IPS-20b (cell line): Measurements from ENCODE around the gene FAM171A2.

Experiments used
- H3K27ac ChIP-seq: one replicate; pipeline ENCODE4 v1.5.1; 2013; ENCODE audit warnings: low read length
- H3K27me3 ChIP-seq: 2 replicates; pipeline ENCODE4 v1.6.1; 2013; ENCODE audit warnings: mild to moderate bottlenecking, low read length, inconsistent platforms; ENCODE audit not compliant: insufficient read depth
- H3K36me3 ChIP-seq: 2 replicates; pipeline ENCODE4 v1.6.1; 2013; ENCODE audit warnings: low read depth, mild to moderate bottlenecking, inconsistent platforms, low read length, moderate library complexity; ENCODE audit not compliant: insufficient read depth
- H3K4me1 ChIP-seq: 2 replicates; pipeline ENCODE4 v1.6.1; 2013; ENCODE audit warnings: mild to moderate bottlenecking, control low read depth, inconsistent platforms, low read length, moderate library complexity; ENCODE audit not compliant: insufficient read depth
- H3K4me3 ChIP-seq: 2 replicates; pipeline ENCODE4 v1.5.1; 2013; ENCODE audit warnings: mild to moderate bottlenecking, low read length, inconsistent platforms
- H3K9ac ChIP-seq: 2 replicates; pipeline ENCODE4 v1.6.1; 2013; ENCODE audit warnings: low read depth, mild to moderate bottlenecking, inconsistent platforms, low read length, moderate library complexity
- H3K9me3 ChIP-seq: 2 replicates; pipeline ENCODE4 v1.6.1; 2013; ENCODE audit warnings: mild to moderate bottlenecking, low read depth, low read length, inconsistent platforms; ENCODE audit not compliant: insufficient read depth

FAM171A2 gene

GRCh38 chr17:44390250-44390870 is 26.7 kb upstream of the FAM171A2 start:
- Histone ChIP-seq H3K36me3 (no peaks in the 10 kb centered on the region), H3K27me3 (peaks cover 17% of the 10 kb centered on the region), H3K27ac (no peak overlapping the region), H3K4me1 (no peaks in the 10 kb centered on the region), H3K4me3 (no peak overlapping the region), H3K9me3 (no peaks in the 10 kb centered on the region), H3K9ac (no peak overlapping the region)

- H3K9ac ChIP-seq, result no peak overlapping the region
- H3K27me3 ChIP-seq, result peaks cover 21% of the 10 kb centered on the region
- H3K36me3 ChIP-seq, result no peaks in the 10 kb centered on the region
- no peaks in the 10 kb centered on the region for H3K9me3 ChIP-seq
- H3K4me3 ChIP-seq, result no peak overlapping the region
- H3K4me1 ChIP-seq, result 0 out of 2 replicates have a peak, but pooled peaks cover 3% of the 10 kb centered on the region
- H3K27ac ChIP-seq, result no peak overlapping the region
These were observed 26.1 kb upstream of the FAM171A2 start for GRCh38 chr17:44389723-44390202.

GRCh38 chr17:44389281-44389680 is 25.6 kb upstream of the FAM171A2 start, which contains the start of gene ITGA2B:
TSS of gene ITGA2B (minus strand) at chr17:44389649. CDS start at chr17:44389473, 176 bp downstream.
- no peak within 1 kb of the TSS for H3K27ac ChIP-seq
- no peak within 1 kb of the TSS for H3K4me3 ChIP-seq
- H3K36me3 ChIP-seq, result no peaks in the 10 kb centered on the region
- 0 out of 2 replicates have a peak, but pooled peaks cover 3% of the 10 kb centered on the region for H3K4me1 ChIP-seq
- no peaks in the 10 kb centered on the region for H3K9me3 ChIP-seq
- H3K9ac ChIP-seq, result no peak within 1 kb of the TSS
- H3K27me3 ChIP-seq, result peaks cover 26% of the 10 kb centered on the region

GRCh38 chr17:44387804-44388203 is 24.2 kb upstream of the FAM171A2 start:
- Histone ChIP-seq H3K9ac (no peak overlapping the region), H3K27ac (no peak overlapping the region), H3K9me3 (no peaks in the 10 kb centered on the region), H3K27me3 (peaks cover 41% of the 10 kb centered on the region), H3K36me3 (no peaks in the 10 kb centered on the region), H3K4me3 (no peak overlapping the region), H3K4me1 (0 out of 2 replicates have a peak, but pooled peaks cover 3% of the 10 kb centered on the region)

- Histone ChIP-seq H3K9me3 (no peaks in the 10 kb centered on the region), H3K27ac (no peak overlapping the region), H3K4me3 (peak overlapping the region; percentile 72; the same call in 1 of the 2 replicates), H3K27me3 (peaks cover 50% of the 10 kb centered on the region), H3K36me3 (no peaks in the 10 kb centered on the region), H3K9ac (no peak overlapping the region), H3K4me1 (0 out of 2 replicates have a peak, but pooled peaks cover 3% of the 10 kb centered on the region)
These were observed 22.5 kb upstream of the FAM171A2 start for GRCh38 chr17:44386182-44386525.

- no peaks in the 10 kb centered on the region for H3K9me3 ChIP-seq
- H3K4me3 ChIP-seq, result peak overlapping the region; percentile 72
- H3K36me3 ChIP-seq, result no peaks in the 10 kb centered on the region
- peaks cover 50% of the 10 kb centered on the region for H3K27me3 ChIP-seq
- H3K9ac ChIP-seq, result peak overlapping the region; percentile 48; the same call in 1 of the 2 replicates
- H3K4me1 ChIP-seq, result 0 out of 2 replicates have a peak, but pooled peaks cover 3% of the 10 kb centered on the region
- H3K27ac ChIP-seq, result no peak overlapping the region
These were observed 21.9 kb upstream of the FAM171A2 start for GRCh38 chr17:44385287-44386181.

GRCh38 chr17:44384823-44385286 is 21.2 kb upstream of the FAM171A2 start:
- 0 out of 2 replicates have a peak, but pooled peaks cover 3% of the 10 kb centered on the region for H3K4me1 ChIP-seq
- no peaks in the 10 kb centered on the region for H3K36me3 ChIP-seq
- no peak overlapping the region for H3K27ac ChIP-seq
- peak overlapping the region; percentile 72 for H3K4me3 ChIP-seq
- H3K9ac ChIP-seq, result peak overlapping the region; percentile 48; the same call in 1 of the 2 replicates
- H3K27me3 ChIP-seq, result peaks cover 50% of the 10 kb centered on the region
- H3K9me3 ChIP-seq, result no peaks in the 10 kb centered on the region

- peak overlapping the region; percentile 48; the same call in 1 of the 2 replicates for H3K9ac ChIP-seq
- H3K4me3 ChIP-seq, result peak overlapping the region; percentile 72
- no peaks in the 10 kb centered on the region for H3K36me3 ChIP-seq
- no peak overlapping the region for H3K27ac ChIP-seq
- peaks cover 50% of the 10 kb centered on the region for H3K27me3 ChIP-seq
- no peaks in the 10 kb centered on the region for H3K9me3 ChIP-seq
- H3K4me1 ChIP-seq, result 0 out of 2 replicates have a peak, but pooled peaks cover 3% of the 10 kb centered on the region
These were observed 20.7 kb upstream of the FAM171A2 start for GRCh38 chr17:44384281-44384822.

- Histone ChIP-seq H3K9ac (no peak overlapping the region), H3K36me3 (no peaks in the 10 kb centered on the region)
These were observed 20.2 kb upstream of the FAM171A2 start for GRCh38 chr17:44383861-44384260.

GRCh38 chr17:44383363-44383762 is 19.7 kb upstream of the FAM171A2 start:
- H3K27ac ChIP-seq, result no peak overlapping the region
- peaks cover 50% of the 10 kb centered on the region for H3K27me3 ChIP-seq
- no peaks in the 10 kb centered on the region for H3K36me3 ChIP-seq
- H3K4me3 ChIP-seq, result no peak overlapping the region
- 0 out of 2 replicates have a peak, but pooled peaks cover 3% of the 10 kb centered on the region for H3K4me1 ChIP-seq
- no peak overlapping the region for H3K9ac ChIP-seq
- no peaks in the 10 kb centered on the region for H3K9me3 ChIP-seq

More at GRCh38 chr17:44383861-44384260, 20.2 kb upstream of the FAM171A2 start:
- H3K4me1 ChIP-seq, result 0 out of 2 replicates have a peak, but pooled peaks cover 3% of the 10 kb centered on the region
- no peak overlapping the region for H3K27ac ChIP-seq
- peaks cover 50% of the 10 kb centered on the region for H3K27me3 ChIP-seq
- no peaks in the 10 kb centered on the region for H3K9me3 ChIP-seq
- H3K4me3 ChIP-seq, result no peak overlapping the region

- Histone ChIP-seq H3K27ac (no peak overlapping the region), H3K9ac (no peak overlapping the region), H3K4me1 (0 out of 2 replicates have a peak, but pooled peaks cover 3% of the 10 kb centered on the region), H3K4me3 (no peak overlapping the region), H3K27me3 (peaks cover 50% of the 10 kb centered on the region), H3K36me3 (no peaks in the 10 kb centered on the region), H3K9me3 (no peaks in the 10 kb centered on the region)
These were observed 19.3 kb upstream of the FAM171A2 start for GRCh38 chr17:44382917-44383316.
